ENCODE measurements around the gene PDXK. TPM values are rescaled to one million over a fixed set of nuclear protein-coding genes. Genes with fewer than 3 reads are reported as not detected.

Gene PDXK
- total and polyA plus RNA-seq, 2 of the 13 experiments (the other 11 are each of a cell fraction or from before 2014, with no cell fraction given) = 114 to 184 TPM

DNA sequence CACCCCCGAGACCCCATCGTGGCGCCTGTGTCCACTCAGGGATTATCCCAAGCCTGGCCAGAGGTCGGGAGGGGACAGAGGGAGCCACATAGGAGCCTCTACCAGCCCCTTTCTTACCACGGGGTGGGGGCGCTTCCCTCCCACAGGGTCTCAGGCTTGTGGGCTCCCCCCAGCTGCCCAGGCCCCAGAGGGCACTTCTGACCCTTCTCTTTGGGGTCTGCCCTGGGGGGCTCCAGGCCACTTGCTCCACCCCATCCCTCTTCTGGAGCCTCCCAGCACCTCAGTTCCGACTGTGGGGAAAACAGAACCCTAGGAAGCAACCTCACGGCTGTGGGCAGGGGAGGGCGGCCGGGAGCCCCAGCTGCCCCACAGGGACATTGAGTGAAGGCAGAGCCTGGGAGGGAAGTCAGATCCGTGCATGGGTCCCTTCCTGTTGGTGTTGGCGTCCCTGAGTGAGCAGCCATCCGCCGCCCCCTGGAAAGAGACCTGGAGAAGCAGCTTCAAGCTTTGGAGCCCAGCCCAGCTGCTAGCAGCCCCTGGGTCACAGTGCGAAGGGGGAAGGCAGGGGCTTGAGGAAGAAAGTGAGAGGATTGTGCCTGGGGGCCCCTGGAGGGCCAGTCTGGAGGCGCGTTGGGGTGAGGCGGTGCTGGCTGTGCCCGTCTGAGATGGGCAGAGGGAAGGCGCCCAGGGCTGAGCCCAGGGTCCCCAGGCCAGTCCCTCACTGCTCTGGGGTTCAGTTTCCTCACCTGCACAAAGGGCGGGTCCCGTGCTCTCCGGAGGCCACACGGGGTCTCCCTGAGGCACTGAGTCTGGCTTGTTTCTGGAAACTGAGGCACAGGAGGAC is 92.6 kb downstream of the PDXK start (continued):
- TF ChIP-seq ZNF333 (CRISPR knock-in tag; IDR thresholded peaks at IDR 0.05; ENCODE audit: borderline replicate concordance) (peak; percentile 3; the same call in 1 of the 2 replicates), AGO1 (IDR thresholded peaks at IDR 0.05; ENCODE audit: low read depth, low read length, poor library complexity, severe bottlenecking) (peak; percentile 18), CBFB (CRISPR knock-in tag; IDR thresholded peaks at IDR 0.05) (no peak), AGO2 (optimal IDR thresholded peaks at IDR 0.05; ENCODE audit: low read depth, low read length) (peak; percentile 42), HNRNPL (IDR thresholded peaks at IDR 0.05; ENCODE audit: low read depth, low read length) (no peak)

Small RNA genes within 50 kb of the gene (small RNA-seq; reads per million reads assigned to genes)
- 0 reads per million in 3 experiments for gene AP001052.1 (ENCODE audit: insufficient read depth in 2 of 3, insufficient read length in 3 of 3, low read depth in 2 of 3, low replicate concordance in 1 of 3)

Other genes starting within 250 kb of the PDXK start
- 1.6 and 2.2 TPM in 2 replicates for gene HSF2BP, start 59.6 kb upstream of the PDXK start, total RNA-seq (2016; rRNA removed; fragmentation: Illumina TruSeq; extraction: Trizol)
- gene HSF2BP, start 59.6 kb upstream of the PDXK start, polyA plus RNA-seq (2011; rRNA removed) = 0.63 and 0.67 TPM in 2 replicates
- gene RRP1B, start 59.6 kb upstream of the PDXK start, total RNA-seq (2016; rRNA removed; fragmentation: Illumina TruSeq; extraction: Trizol) = 46.2 and 58.2 TPM in 2 replicates
- 16.3 TPM in 2 replicates for gene RRP1B, start 59.6 kb upstream of the PDXK start, polyA plus RNA-seq (2011; rRNA removed)
- 11.7 and 15.8 TPM in 2 replicates for gene CSTB, start 57.2 kb downstream of the PDXK start, total RNA-seq (2016; rRNA removed; fragmentation: Illumina TruSeq; extraction: Trizol)
- 94.1 and 110 TPM in 2 replicates for gene CSTB, start 57.2 kb downstream of the PDXK start, polyA plus RNA-seq (2011; rRNA removed)
- gene RRP1, start 70.4 kb downstream of the PDXK start, total RNA-seq (2016; rRNA removed; fragmentation: Illumina TruSeq; extraction: Trizol) = 24.6 and 35.1 TPM in 2 replicates
- 20.1 and 22.2 TPM in 2 replicates for gene RRP1, start 70.4 kb downstream of the PDXK start, polyA plus RNA-seq (2011; rRNA removed)
- gene AGPAT3, start 146.1 kb downstream of the PDXK start, total RNA-seq (2016; rRNA removed; fragmentation: Illumina TruSeq; extraction: Trizol) = 46.8 and 54.4 TPM in 2 replicates
- gene AGPAT3, start 146.1 kb downstream of the PDXK start, polyA plus RNA-seq (2011; rRNA removed) = 32.2 and 40.5 TPM in 2 replicates

All from HepG2 (cell line).